TTC549 (cell line): ENCODE measurements around the gene DIAPH3.

Experiments used
- FAIRE-seq: peaks from 2 replicates; lab custom pipeline; 2012; peaks lifted over from hg19 to GRCh38; lab: Jason Lieb, UNC

Gene DIAPH3

GRCh38 chr13:59770451-59770850 lies 393.3 kb downstream of the DIAPH3 start:
- FAIRE-seq: peak; percentile 54

- no peak for FAIRE-seq
These were observed 397.5 kb downstream of the DIAPH3 start for GRCh38 chr13:59766236-59766635.

- no peak for FAIRE-seq
These were observed 408.0 kb downstream of the DIAPH3 start for GRCh38 chr13:59755632-59756290.

- no peak for FAIRE-seq
These were observed 409.3 kb downstream of the DIAPH3 start for GRCh38 chr13:59754411-59754810.

GRCh38 chr13:59750860-59751259 lies 412.9 kb downstream of the DIAPH3 start:
- no peak for FAIRE-seq

- FAIRE-seq: no peak
These were observed 415.7 kb downstream of the DIAPH3 start for GRCh38 chr13:59748046-59748445.

- FAIRE-seq: no peak
These were observed 416.2 kb downstream of the DIAPH3 start for GRCh38 chr13:59747529-59747928.

GRCh38 chr13:59746291-59746962 lies 417.3 kb downstream of the DIAPH3 start:
- no peak for FAIRE-seq

GRCh38 chr13:59745392-59745788 lies 418.3 kb downstream of the DIAPH3 start:
- no peak for FAIRE-seq

- no peak for FAIRE-seq
These were observed 418.9 kb downstream of the DIAPH3 start for GRCh38 chr13:59744747-59745391.

GRCh38 chr13:59743195-59743594 lies 420.5 kb downstream of the DIAPH3 start:
- FAIRE-seq: no peak

GRCh38 chr13:59742467-59742866 lies 421.3 kb downstream of the DIAPH3 start:
- FAIRE-seq: no peak

- no peak for FAIRE-seq
These were observed 424.8 kb downstream of the DIAPH3 start for GRCh38 chr13:59738921-59739320.

GRCh38 chr13:59734393-59734792 lies 429.3 kb downstream of the DIAPH3 start:
- FAIRE-seq: no peak

GRCh38 chr13:59733744-59734143 lies 430.0 kb downstream of the DIAPH3 start:
- no peak for FAIRE-seq

GRCh38 chr13:59730026-59730425 lies 433.7 kb downstream of the DIAPH3 start:
- no peak for FAIRE-seq

GRCh38 chr13:59728896-59729545 lies 434.7 kb downstream of the DIAPH3 start:
- no peak for FAIRE-seq

- no peak for FAIRE-seq
These were observed 441.5 kb downstream of the DIAPH3 start for GRCh38 chr13:59721926-59722910.

GRCh38 chr13:59715611-59716010 lies 448.1 kb downstream of the DIAPH3 start:
- FAIRE-seq: no peak

GRCh38 chr13:59710996-59711701 lies 452.6 kb downstream of the DIAPH3 start:
- no peak for FAIRE-seq

GRCh38 chr13:59710416-59710815 lies 453.3 kb downstream of the DIAPH3 start:
- FAIRE-seq: no peak
